Heart left ventricle (tissue), 13 donors: Measurements from ENCODE around the gene CADPS2.

Experiments used
- POLR2A ChIP-seq, 2 donors: fragments of 450-650 bp; IDR thresholded peaks; one replicate each; pipeline ENCODE4 v1.6.1; 2017; ENCODE audit warnings: antibody characterized with exemption in 2 of 2, mild to moderate bottlenecking in 2 of 2, moderate library complexity in 2 of 2
- TF ChIP-seq, protein P1 (sequence below), 12 donors: fragments of 200-600 bp; sonication (generic) in 4 of 12; IDR thresholded peaks; one replicate each; pipeline versions ENCODE4 v1.5.0 to v1.8.0; 2018 to 2022; ENCODE audit warnings: antibody characterized with exemption in 12 of 12, mild to moderate bottlenecking in 5 of 12
- donor health status: ischemic (EF 13 %, LVEDD 7.1; RV severe dilation, severe dysfunction).
- donor health status: DM: no; HTN: yes; CAD: no.
- donor health status: DM: no; HTN: no; CAD: no.
- donor health status: ischemic (EF 25% LVEDD 6.9; RV normal size, moderate dysfunction).
- donor health status: ischemic (EF 25% LVEDD 5.7; RV mildly dilated, moderate dysfunction).
- donor health status: ischemic (EF 35%, LVEDD 5.7; RV mildly dilated, moderate dysfunction).
- donor health status: nonischemic (EF 11% LVEDD 7.7; RV severe dilation, severe dysfunction).
- donor health status: DM: yes; HTN: yes; CAD: no.
- donor health status: PGD.
- donor health status: ischemic (EF 29% LVEDD 5.4; RV normal size, mild dysfunction).
- donor health status: nonischemic (EF 23%, LVEDD 6.1; RV moderate dilation, normal function).

DNA sequence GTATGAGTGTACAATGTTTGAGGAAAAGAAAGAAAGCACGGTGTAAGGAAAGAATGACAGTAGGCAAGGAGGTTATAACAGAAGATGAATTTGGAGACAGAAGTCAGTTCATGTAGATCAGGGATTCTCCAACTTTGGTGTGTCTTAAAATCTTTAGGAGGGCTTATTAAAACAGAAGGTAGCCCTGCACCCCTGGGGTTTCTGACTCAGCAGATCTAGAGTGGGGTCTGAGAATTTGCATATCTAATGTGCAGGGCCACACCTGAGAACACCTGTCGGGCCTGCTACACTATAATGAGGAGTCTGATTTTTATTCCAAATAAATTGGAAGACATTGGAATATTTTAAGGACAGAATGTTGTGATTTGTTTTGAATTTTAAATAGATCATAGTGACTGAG is 307.9 kb downstream of the CADPS2 start:
- TF ChIP-seq POLR2A (IDR thresholded peaks at IDR 0.05) = no peak
- TF ChIP-seq, protein P1, sequence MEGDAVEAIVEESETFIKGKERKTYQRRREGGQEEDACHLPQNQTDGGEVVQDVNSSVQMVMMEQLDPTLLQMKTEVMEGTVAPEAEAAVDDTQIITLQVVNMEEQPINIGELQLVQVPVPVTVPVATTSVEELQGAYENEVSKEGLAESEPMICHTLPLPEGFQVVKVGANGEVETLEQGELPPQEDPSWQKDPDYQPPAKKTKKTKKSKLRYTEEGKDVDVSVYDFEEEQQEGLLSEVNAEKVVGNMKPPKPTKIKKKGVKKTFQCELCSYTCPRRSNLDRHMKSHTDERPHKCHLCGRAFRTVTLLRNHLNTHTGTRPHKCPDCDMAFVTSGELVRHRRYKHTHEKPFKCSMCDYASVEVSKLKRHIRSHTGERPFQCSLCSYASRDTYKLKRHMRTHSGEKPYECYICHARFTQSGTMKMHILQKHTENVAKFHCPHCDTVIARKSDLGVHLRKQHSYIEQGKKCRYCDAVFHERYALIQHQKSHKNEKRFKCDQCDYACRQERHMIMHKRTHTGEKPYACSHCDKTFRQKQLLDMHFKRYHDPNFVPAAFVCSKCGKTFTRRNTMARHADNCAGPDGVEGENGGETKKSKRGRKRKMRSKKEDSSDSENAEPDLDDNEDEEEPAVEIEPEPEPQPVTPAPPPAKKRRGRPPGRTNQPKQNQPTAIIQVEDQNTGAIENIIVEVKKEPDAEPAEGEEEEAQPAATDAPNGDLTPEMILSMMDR (IDR thresholded peaks at IDR 0.05) = no peak
